H1 (cell line): ENCODE measurements around the gene CHN2.

Experiments
- CTCF ChIP-seq, 3 experiments: IDR thresholded peaks; 1 replicate in 2 of 3; 2 replicates in 1 of 3; pipeline versions ENCODE4 v1.5.1 to v1.6.1; 2011; ENCODE audit warnings: low read length in 3 of 3, mild to moderate bottlenecking in 3 of 3, inconsistent platforms in 2 of 3, low read depth in 1 of 3, moderate library complexity in 1 of 3; ENCODE audit not compliant: insufficient read depth in 1 of 3; ENCODE audit errors: control extremely low read depth in 1 of 3
- MAFK ChIP-seq: IDR thresholded peaks from 2 replicates; pipeline ENCODE4 v1.6.1; 2012; ENCODE audit warnings: low read depth, mild to moderate bottlenecking, improper control_type of control experiment, low read length
- POLR2AphosphoS5 ChIP-seq: IDR thresholded peaks from 2 replicates; pipeline ENCODE4 v1.6.1; 2011; ENCODE audit warnings: low read depth, low read length
- TF ChIP-seq, protein P1 (sequence below): fragments of 300-600 bp; sonication (generic); IDR thresholded peaks from 2 replicates; pipeline ENCODE4 v1.7.1; 2012; ENCODE audit warnings: low read length, moderate library complexity, mild to moderate bottlenecking, inconsistent platforms; ENCODE audit not compliant: insufficient replicate concordance

DNA sequence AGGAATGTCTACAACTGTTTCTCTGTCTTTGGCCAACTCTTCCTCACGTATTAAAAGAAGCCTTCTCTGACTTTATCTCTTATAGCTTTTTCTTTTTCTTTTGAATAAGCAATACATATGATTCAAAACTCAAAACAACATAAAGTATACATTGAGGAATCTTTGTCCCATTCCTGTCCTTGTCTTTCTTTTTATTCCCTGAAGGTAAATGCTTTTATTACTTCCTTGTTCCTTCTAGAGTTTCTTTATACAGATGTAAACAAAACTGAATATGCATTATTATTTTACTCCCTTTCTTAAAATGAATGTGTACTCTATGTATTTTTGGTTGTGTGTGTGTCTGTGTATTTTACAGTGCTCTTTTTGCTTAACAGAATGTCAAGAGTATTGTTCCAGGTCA lies 170.1 kb downstream of the CHN2 start:
- no peak for TF ChIP-seq POLR2AphosphoS5
- TF ChIP-seq, protein P1, sequence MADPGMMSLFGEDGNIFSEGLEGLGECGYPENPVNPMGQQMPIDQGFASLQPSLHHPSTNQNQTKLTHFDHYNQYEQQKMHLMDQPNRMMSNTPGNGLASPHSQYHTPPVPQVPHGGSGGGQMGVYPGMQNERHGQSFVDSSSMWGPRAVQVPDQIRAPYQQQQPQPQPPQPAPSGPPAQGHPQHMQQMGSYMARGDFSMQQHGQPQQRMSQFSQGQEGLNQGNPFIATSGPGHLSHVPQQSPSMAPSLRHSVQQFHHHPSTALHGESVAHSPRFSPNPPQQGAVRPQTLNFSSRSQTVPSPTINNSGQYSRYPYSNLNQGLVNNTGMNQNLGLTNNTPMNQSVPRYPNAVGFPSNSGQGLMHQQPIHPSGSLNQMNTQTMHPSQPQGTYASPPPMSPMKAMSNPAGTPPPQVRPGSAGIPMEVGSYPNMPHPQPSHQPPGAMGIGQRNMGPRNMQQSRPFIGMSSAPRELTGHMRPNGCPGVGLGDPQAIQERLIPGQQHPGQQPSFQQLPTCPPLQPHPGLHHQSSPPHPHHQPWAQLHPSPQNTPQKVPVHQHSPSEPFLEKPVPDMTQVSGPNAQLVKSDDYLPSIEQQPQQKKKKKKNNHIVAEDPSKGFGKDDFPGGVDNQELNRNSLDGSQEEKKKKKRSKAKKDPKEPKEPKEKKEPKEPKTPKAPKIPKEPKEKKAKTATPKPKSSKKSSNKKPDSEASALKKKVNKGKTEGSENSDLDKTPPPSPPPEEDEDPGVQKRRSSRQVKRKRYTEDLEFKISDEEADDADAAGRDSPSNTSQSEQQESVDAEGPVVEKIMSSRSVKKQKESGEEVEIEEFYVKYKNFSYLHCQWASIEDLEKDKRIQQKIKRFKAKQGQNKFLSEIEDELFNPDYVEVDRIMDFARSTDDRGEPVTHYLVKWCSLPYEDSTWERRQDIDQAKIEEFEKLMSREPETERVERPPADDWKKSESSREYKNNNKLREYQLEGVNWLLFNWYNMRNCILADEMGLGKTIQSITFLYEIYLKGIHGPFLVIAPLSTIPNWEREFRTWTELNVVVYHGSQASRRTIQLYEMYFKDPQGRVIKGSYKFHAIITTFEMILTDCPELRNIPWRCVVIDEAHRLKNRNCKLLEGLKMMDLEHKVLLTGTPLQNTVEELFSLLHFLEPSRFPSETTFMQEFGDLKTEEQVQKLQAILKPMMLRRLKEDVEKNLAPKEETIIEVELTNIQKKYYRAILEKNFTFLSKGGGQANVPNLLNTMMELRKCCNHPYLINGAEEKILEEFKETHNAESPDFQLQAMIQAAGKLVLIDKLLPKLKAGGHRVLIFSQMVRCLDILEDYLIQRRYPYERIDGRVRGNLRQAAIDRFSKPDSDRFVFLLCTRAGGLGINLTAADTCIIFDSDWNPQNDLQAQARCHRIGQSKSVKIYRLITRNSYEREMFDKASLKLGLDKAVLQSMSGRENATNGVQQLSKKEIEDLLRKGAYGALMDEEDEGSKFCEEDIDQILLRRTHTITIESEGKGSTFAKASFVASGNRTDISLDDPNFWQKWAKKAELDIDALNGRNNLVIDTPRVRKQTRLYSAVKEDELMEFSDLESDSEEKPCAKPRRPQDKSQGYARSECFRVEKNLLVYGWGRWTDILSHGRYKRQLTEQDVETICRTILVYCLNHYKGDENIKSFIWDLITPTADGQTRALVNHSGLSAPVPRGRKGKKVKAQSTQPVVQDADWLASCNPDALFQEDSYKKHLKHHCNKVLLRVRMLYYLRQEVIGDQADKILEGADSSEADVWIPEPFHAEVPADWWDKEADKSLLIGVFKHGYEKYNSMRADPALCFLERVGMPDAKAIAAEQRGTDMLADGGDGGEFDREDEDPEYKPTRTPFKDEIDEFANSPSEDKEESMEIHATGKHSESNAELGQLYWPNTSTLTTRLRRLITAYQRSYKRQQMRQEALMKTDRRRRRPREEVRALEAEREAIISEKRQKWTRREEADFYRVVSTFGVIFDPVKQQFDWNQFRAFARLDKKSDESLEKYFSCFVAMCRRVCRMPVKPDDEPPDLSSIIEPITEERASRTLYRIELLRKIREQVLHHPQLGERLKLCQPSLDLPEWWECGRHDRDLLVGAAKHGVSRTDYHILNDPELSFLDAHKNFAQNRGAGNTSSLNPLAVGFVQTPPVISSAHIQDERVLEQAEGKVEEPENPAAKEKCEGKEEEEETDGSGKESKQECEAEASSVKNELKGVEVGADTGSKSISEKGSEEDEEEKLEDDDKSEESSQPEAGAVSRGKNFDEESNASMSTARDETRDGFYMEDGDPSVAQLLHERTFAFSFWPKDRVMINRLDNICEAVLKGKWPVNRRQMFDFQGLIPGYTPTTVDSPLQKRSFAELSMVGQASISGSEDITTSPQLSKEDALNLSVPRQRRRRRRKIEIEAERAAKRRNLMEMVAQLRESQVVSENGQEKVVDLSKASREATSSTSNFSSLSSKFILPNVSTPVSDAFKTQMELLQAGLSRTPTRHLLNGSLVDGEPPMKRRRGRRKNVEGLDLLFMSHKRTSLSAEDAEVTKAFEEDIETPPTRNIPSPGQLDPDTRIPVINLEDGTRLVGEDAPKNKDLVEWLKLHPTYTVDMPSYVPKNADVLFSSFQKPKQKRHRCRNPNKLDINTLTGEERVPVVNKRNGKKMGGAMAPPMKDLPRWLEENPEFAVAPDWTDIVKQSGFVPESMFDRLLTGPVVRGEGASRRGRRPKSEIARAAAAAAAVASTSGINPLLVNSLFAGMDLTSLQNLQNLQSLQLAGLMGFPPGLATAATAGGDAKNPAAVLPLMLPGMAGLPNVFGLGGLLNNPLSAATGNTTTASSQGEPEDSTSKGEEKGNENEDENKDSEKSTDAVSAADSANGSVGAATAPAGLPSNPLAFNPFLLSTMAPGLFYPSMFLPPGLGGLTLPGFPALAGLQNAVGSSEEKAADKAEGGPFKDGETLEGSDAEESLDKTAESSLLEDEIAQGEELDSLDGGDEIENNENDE, result no peak
- TF ChIP-seq CTCF (IDR thresholded peaks at IDR 0.05; ENCODE audit: control extremely low read depth in 1 of 3, insufficient read depth in 1 of 3, low read depth in 1 of 3, low read length in 3 of 3), result no peak
- TF ChIP-seq MAFK, result no peak
